ENCODE measurements around the gene CCDC185.

DNA sequence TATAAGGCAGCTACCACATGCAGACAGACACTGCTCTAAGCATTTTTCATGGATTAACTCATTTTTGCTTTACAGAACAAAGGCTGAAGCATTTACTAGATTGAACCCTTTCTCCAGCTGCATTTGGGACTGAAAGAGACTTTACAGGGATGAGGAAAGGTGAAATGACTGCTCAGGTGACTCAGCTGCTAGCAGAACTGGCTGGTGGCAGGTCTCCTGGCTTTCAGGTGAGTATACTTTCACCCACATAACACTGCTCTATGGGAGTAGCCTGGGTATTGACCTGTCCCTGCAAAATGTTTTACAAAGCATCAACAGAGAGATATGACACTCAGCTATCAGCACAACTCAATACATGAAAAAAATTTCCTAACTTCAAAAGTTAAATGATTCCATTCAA is 2.6 kb upstream of the CCDC185 start:
- TF ChIP-seq TAF1 (IDR thresholded peaks at IDR 0.05; ENCODE audit: low read depth, low read length) = no peak
- no peak for TF ChIP-seq POLR2A (IDR thresholded peaks at IDR 0.05; ENCODE audit: low read depth, low read length)
- no peak for TF ChIP-seq POLR2AphosphoS5 (IDR thresholded peaks at IDR 0.05; ENCODE audit: low read depth, low read length)
- TF ChIP-seq SPI1 (IDR thresholded peaks at IDR 0.05; ENCODE audit: low read depth, low read length) = no peak
